Measurements from ENCODE around the gene ATP8A2. TPM values are rescaled to one million over a fixed set of nuclear protein-coding genes. Genes with fewer than 3 reads are reported as not detected.
"Not testable (repeated sequence)": the region's sequence is repeated elsewhere in the genome, so short reads cannot be mapped to it uniquely, and the experiment has no call there.

ATP8A2 gene
- total RNA-seq, 4 donors from 2014 or later, result 0.18 to 11.6 (median 1.8) TPM

GRCh38 chr13:25501231-25501630 is 129.5 kb downstream of the ATP8A2 start:
- no peak for DNase-seq
- Histone ChIP-seq H3K9me3 (no peaks in the 10 kb centered on the region), H3K4me1 (no peaks in the 10 kb centered on the region), H3K36me3 (no peaks in the 10 kb centered on the region), H3K27me3 (no peaks in the 10 kb centered on the region), H3K27ac (no peak overlapping the region), H3K4me3 (no peak overlapping the region)
- TF ChIP-seq POLR2A (IDR thresholded peaks at IDR 0.05) (no peak), CTCF (IDR thresholded peaks at IDR 0.05) (no peak)

- no peaks in the 10 kb centered on the region for H3K9me3 ChIP-seq
- no peaks in the 10 kb centered on the region for H3K36me3 ChIP-seq
- H3K27ac ChIP-seq, result no peak overlapping the region
- H3K4me1 ChIP-seq, result no peaks in the 10 kb centered on the region
- DNase-seq, result no peak
- TF ChIP-seq POLR2A (IDR thresholded peaks at IDR 0.05), result no peak
- no peak for TF ChIP-seq CTCF (IDR thresholded peaks at IDR 0.05)
- H3K27me3 ChIP-seq, result no peaks in the 10 kb centered on the region
- H3K4me3 ChIP-seq, result no peak overlapping the region
These were observed 130.3 kb downstream of the ATP8A2 start for GRCh38 chr13:25502031-25502430.

DNA sequence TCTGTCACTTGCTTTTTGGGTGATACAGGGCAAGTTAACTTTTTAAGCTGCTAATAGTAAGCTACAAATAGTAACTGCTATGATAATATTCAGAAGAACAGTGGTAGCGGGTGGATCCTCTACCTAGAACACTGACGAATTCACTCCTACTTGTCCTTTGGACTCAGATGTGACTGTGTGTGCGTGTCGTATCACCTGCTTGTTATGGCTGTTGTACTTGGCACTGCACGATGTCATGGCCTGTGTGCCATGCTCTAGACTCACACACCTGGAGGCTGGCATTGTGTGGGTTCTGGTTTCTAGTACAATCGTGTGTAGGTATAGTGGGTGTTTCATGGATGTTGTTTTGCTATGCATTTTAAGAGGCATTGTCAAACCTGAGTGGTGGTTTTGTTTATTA is 130.8 kb downstream of the ATP8A2 start:
- Histone ChIP-seq H3K36me3 (no peaks in the 10 kb centered on the region), H3K9me3 (no peaks in the 10 kb centered on the region), H3K27ac (no peak overlapping the region), H3K27me3 (no peaks in the 10 kb centered on the region), H3K4me3 (no peak overlapping the region), H3K4me1 (no peaks in the 10 kb centered on the region)
- DNase-seq, result no peak
- no peak for TF ChIP-seq POLR2A (IDR thresholded peaks at IDR 0.05)
- TF ChIP-seq CTCF (IDR thresholded peaks at IDR 0.05), result no peak

DNA sequence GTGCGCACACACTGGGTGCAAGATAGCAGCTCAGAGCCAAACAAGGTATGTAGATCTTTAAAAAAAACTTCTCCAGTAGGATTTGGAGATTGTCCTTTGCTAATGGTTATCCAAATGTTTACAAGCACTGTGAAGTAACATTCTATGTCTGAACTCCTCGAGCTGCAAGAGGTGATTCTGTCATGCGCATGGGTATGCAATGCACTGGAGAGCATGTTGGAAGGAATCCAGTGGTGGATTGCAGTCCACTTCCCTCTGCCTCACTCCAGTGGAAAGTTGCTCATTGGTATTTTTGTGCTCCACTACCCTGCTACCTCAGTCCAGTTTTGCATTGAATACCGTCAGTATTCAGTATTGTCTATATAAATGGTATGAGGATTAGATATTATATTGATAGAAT is 132.1 kb downstream of the ATP8A2 start:
- Histone ChIP-seq H3K36me3 (no peaks in the 10 kb centered on the region), H3K27ac (no peak overlapping the region), H3K4me3 (no peak overlapping the region), H3K4me1 (no peaks in the 10 kb centered on the region), H3K27me3 (no peaks in the 10 kb centered on the region), H3K9me3 (no peaks in the 10 kb centered on the region)
- no peak for TF ChIP-seq CTCF (IDR thresholded peaks at IDR 0.05)
- TF ChIP-seq POLR2A (IDR thresholded peaks at IDR 0.05), result no peak
- no peak for DNase-seq

- no peaks in the 10 kb centered on the region for H3K27me3 ChIP-seq
- H3K4me3 ChIP-seq, result no peak overlapping the region
- no peak for DNase-seq
- no peaks in the 10 kb centered on the region for H3K4me1 ChIP-seq
- no peak for TF ChIP-seq CTCF (IDR thresholded peaks at IDR 0.05)
- no peak overlapping the region for H3K27ac ChIP-seq
- no peaks in the 10 kb centered on the region for H3K9me3 ChIP-seq
- no peaks in the 10 kb centered on the region for H3K36me3 ChIP-seq
These were observed 136.1 kb downstream of the ATP8A2 start for GRCh38 chr13:25507841-25508240.

DNA sequence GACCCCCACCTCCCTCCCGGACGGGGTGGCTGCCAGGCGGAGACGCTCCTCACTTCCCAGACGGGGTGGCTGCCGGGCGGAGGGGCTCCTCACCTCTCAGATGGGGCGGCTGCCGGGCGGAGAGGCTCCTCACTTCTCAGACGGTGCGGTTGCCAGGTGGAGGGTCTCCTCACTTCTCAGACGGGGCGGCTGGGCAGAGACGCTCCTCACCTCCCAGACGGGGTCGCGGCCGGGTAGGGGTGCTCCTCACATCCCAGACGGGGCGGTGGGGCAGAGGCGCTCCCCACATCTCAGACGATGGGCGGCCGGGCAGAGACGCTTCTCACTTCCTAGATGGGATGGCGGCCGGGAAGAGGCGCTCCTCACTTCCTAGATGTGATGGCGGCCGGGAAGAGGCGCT is 141.3 kb downstream of the ATP8A2 start:
- not testable (repeated sequence) for H3K27me3 ChIP-seq

More for the DNA sequence above, 141.3 kb downstream of the ATP8A2 start:
- H3K4me1 ChIP-seq, DNase-seq, H3K4me3 ChIP-seq, H3K36me3 ChIP-seq, H3K9me3 ChIP-seq, H3K27ac ChIP-seq: not testable (repeated sequence)
